HepG2 (cell line): ENCODE measurements around the gene THRSP. TPM values are rescaled to one million over a fixed set of nuclear protein-coding genes. Genes with fewer than 3 reads are reported as not detected.

Experiments used
- ATAC-seq: fragments of 200-7000 bp; cut with Tn5 transposase; 3 replicates; pipeline ENCODE4 v1.9.1; 2020; ENCODE audit warnings: mild to moderate bottlenecking, moderate library complexity
- BruUV-seq: library from RNA; stranded (reverse); fragments of 400-500 nt; replicated peaks from 2 replicates; lab custom pipeline; 2021; lab: Mats Ljungman, UMichigan
- CTCF ChIA-PET: fragments of 300-600 bp; formaldehyde crosslinking; extraction: SDS; loops from one replicate; lab custom pipeline; 2021; ENCODE audit warnings: low total read pairs, inconsistent platforms, low intra/inter-chr PET ratio; lab: Yijun Ruan, JAX
- POLR2A ChIA-PET: fragments of 350-600 bp; sonication (Branson Sonifier 250); formaldehyde crosslinking; loops from one replicate; lab custom pipeline; 2020; ENCODE audit warnings: antibody characterized with exemption, inconsistent platforms; lab: Yijun Ruan, JAX
- DNase-seq: peaks from one replicate; pipeline ENCODE4 v3.0.0-alpha.2; 2015; ENCODE audit warnings: low spot score
- FAIRE-seq: peaks from 3 replicates; lab custom pipeline; 2011; peaks lifted over from hg19 to GRCh38; lab: Jason Lieb, UNC
- H2AFZ ChIP-seq: one replicate; pipeline ENCODE4 v1.6.1; 2011; ENCODE audit warnings: low read length, inconsistent platforms
- H3K27ac ChIP-seq: fragments of 300-600 bp; 3 replicates; pipeline ENCODE4 v1.8.0; 2011; ENCODE audit warnings: mixed run types, mild to moderate bottlenecking, mixed read lengths, low read length, inconsistent platforms; ENCODE audit not compliant: insufficient read depth; ENCODE audit errors: extremely low read length
- H3K27me3 ChIP-seq, 2 experiments: fragments of 200-600 bp in 1 of 2; 2 replicates in 1 of 2; 3 replicates in 1 of 2; pipeline versions ENCODE4 v1.6.0 to v1.8.0; 2011; ENCODE audit warnings: low read length in 2 of 2, mild to moderate bottlenecking in 2 of 2, moderate library complexity in 2 of 2, inconsistent platforms in 1 of 2; ENCODE audit not compliant: insufficient read depth in 2 of 2, control insufficient read depth in 1 of 2
- H3K36me3 ChIP-seq, 2 experiments: fragments of 200-600 bp in 1 of 2; replicated peaks in 1 of 2; 2 replicates in 1 of 2; 3 replicates in 1 of 2; pipeline versions ENCODE4 v1.5.1 to v1.8.0; 2011; ENCODE audit warnings: low read length in 2 of 2, inconsistent platforms in 1 of 2; ENCODE audit not compliant: insufficient read depth in 2 of 2, control insufficient read depth in 1 of 2
- H3K4me1 ChIP-seq: 2 replicates; pipeline ENCODE4 v1.5.1; 2012; ENCODE audit warnings: low read length, inconsistent platforms; ENCODE audit not compliant: insufficient read depth
- H3K4me2 ChIP-seq: 2 replicates; pipeline ENCODE4 v1.6.0; 2011; ENCODE audit warnings: low read depth, low read length, inconsistent platforms
- H3K4me3 ChIP-seq, 3 experiments: fragments of 200-600 bp in 1 of 3; sonication (generic), shearing (Covaris generic) in 1 of 3; replicated peaks in 1 of 3; 2 replicates each; pipeline ENCODE4 v1.5.1; 2011 to 2016; ENCODE audit warnings: low read length in 3 of 3, inconsistent platforms in 2 of 3, low read depth in 2 of 3, mild to moderate bottlenecking in 2 of 3, control low read depth in 1 of 3, mixed read lengths in 1 of 3; ENCODE audit not compliant: insufficient read depth in 1 of 3
- H3K79me2 ChIP-seq: one replicate; pipeline ENCODE4 v1.6.1; 2011; ENCODE audit warnings: low read length, inconsistent platforms; ENCODE audit not compliant: insufficient read depth
- H3K9ac ChIP-seq: 2 replicates; pipeline ENCODE4 v1.6.0; 2011; ENCODE audit warnings: mild to moderate bottlenecking, low read depth, low read length, inconsistent platforms; ENCODE audit not compliant: insufficient read depth
- H3K9me3 ChIP-seq: 2 replicates; pipeline ENCODE4 v1.5.1; 2012; ENCODE audit warnings: mild to moderate bottlenecking, low read length
- H4K20me1 ChIP-seq: 2 replicates; pipeline ENCODE4 v1.6.0; 2011; ENCODE audit warnings: inconsistent platforms, mild to moderate bottlenecking, low read length, moderate library complexity; ENCODE audit not compliant: insufficient read depth
- BRD4 ChIP-seq: sonication (generic); formaldehyde crosslinking; IDR thresholded peaks from 2 replicates; pipeline ENCODE4 v1.4.0; 2020; ENCODE audit warnings: missing genetic modification reagents
- SIX1 ChIP-seq: sonication (generic); formaldehyde crosslinking; IDR thresholded peaks from 2 replicates; pipeline ENCODE4 v1.4.0; 2020; ENCODE audit warnings: missing genetic modification reagents, borderline replicate concordance
- ZNF121 ChIP-seq: sonication (generic); formaldehyde crosslinking; IDR thresholded peaks from 2 replicates; pipeline ENCODE4 v1.5.0; 2020; ENCODE audit warnings: mild to moderate bottlenecking, missing genetic modification reagents
- WGBS: methylation state at CpG from one replicate; pipeline ENCODE4 v1.1.6; 2017; ENCODE audit warnings: low lambda C conversion rate; 5-methylcytosine and 5-hydroxymethylcytosine counted together
- in situ Hi-C: cut with HindIII; loops from 2 replicates; pipeline ENCODE4 v1.10.0; 2017; ENCODE audit warnings: low pct_unique_long_range_greater_than_20kb; ENCODE audit not compliant: extremely low pct_ligation_motif_present
- intact Hi-C: fragments of 100-400 bp; cut with micrococcal nuclease; formaldehyde crosslinking; loops from one replicate; pipeline ENCODE4 v1.10.0; 2022; ENCODE audit not compliant: unreplicated experiment
- polyA plus RNA-seq, 8 experiments: library from polyadenylated mRNA; depleted of rRNA in 3 of 8; stranded (reverse) in 7 of 8; unstranded in 1 of 8; fragments of >200 nt; fragmentation: Illumina TruSeq in 4 of 8; extraction: Trizol in 4 of 8; gene quantifications; 2 replicates each; pipeline versions ENCODE4 v1.2.1 to v1.2.3, GENCODE V29; 2011 to 2016; ENCODE audit warnings: low read depth in 4 of 8, missing spikeins in 1 of 8, mixed read lengths in 1 of 8; ENCODE audit not compliant: insufficient read depth in 1 of 8
- total RNA-seq, 5 experiments: library from RNA; depleted of rRNA; stranded (reverse); fragments of >200 nt; fragmentation: Illumina TruSeq; extraction: Trizol; gene quantifications; 2 replicates each; pipeline ENCODE4 v1.2.3, GENCODE V29; 2016; ENCODE audit warnings: low read depth in 1 of 5
- TF ChIP-seq, protein P1 (sequence below): IDR thresholded peaks from 2 replicates; pipeline ENCODE4 v1.6.1; 2012; ENCODE audit warnings: low read depth, low read length, improper control_type of control experiment
- TF ChIP-seq, protein P2 (sequence below): IDR thresholded peaks from 2 replicates; pipeline ENCODE4 v1.4.0; 2020; ENCODE audit warnings: mild to moderate bottlenecking, missing genetic modification reagents
- TF ChIP-seq, protein P3 (sequence below): sonication (generic); formaldehyde crosslinking; IDR thresholded peaks from 2 replicates; pipeline ENCODE4 v1.4.0; 2020; ENCODE audit warnings: missing genetic modification reagents, borderline replicate concordance

The THRSP gene
- total and polyA plus RNA-seq, 2 of the 13 experiments (the other 11 are each of a cell fraction or from before 2014, with no cell fraction given) = 0.13 to 0.58 TPM

DNA sequence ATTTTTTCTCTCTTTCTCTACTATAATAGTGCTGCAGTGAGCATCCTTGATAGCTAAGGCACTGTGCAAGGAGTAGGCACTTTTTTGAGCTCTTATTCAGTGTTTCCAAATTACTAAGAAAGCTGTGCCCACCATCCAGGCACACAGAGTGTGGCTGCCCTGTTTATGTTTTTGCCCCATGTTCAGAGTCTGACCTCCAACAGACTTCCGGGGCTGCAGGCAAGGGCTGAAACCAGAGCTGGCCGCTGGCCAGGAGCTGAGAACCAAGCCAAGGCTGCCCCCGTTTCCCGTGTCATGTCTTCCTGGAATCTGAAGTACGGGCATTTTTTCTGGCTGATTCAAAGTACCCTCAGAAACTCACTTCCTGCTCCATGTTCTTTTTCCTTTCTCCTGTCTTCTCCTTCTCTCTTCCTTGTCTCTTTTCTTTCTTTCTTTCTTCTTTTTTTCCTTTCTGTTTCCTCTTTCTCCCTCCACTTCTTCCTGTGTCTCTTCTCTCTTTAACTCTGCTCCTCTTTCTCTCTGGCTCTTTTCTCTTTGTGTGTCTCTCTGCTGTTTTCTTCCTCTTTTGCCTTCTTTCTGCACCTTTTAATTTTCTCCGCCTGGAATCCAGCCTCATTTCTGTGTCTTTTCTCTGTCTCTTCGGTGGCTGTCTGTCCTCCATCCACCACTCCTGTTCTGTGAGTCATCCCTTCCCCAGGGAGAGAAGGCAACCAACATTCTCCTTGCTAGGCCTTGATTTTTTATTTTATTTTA is 23.6 kb upstream of the THRSP start:
- Histone ChIP-seq H3K4me2 (peak overlapping the region; percentile 64), H3K79me2 (no peaks in the 10 kb centered on the region), H3K27me3 (no peaks in the 10 kb centered on the region), H3K4me1 (peaks cover 74% of the 10 kb centered on the region), H2AFZ (peak overlapping the region; percentile 43), H3K9ac (peak overlapping the region; percentile 63), H3K36me3 (no peaks in the 10 kb centered on the region), H4K20me1 (no peaks in the 10 kb centered on the region), H3K9me3 (no peaks in the 10 kb centered on the region), H3K27ac (peak overlapping the region; percentile 73), H3K4me3 (peak overlapping the region; percentile 4 to 34 (median 11); a peak in 3 of 6 replicates)
- in situ Hi-C loops = no loop called here
- DNase-seq (peak; percentile 67), FAIRE-seq (peak; percentile 72), ATAC-seq (peak; percentile 50)
- WGBS = 26% methylated on average over 7 of the region's 7 CpGs
- intact Hi-C loops = no loop called here
- POLR2A ChIA-PET = interaction anchor here (0.9 to 3.1 kb wide), 6 partner anchors 11 to 99 kb away, joined by 4 to 25 read pairs (median 6); partner anchors contain the start of genes ALG8, INTS4, KCTD14 and NDUFC2
- BruUV-seq = no TSS peak
- CTCF ChIA-PET = no interaction called here
- peak; percentile 30; the same call in 1 of the 2 replicates for TF ChIP-seq ZNF121 (CRISPR knock-in tag)
- TF ChIP-seq, protein P1, sequence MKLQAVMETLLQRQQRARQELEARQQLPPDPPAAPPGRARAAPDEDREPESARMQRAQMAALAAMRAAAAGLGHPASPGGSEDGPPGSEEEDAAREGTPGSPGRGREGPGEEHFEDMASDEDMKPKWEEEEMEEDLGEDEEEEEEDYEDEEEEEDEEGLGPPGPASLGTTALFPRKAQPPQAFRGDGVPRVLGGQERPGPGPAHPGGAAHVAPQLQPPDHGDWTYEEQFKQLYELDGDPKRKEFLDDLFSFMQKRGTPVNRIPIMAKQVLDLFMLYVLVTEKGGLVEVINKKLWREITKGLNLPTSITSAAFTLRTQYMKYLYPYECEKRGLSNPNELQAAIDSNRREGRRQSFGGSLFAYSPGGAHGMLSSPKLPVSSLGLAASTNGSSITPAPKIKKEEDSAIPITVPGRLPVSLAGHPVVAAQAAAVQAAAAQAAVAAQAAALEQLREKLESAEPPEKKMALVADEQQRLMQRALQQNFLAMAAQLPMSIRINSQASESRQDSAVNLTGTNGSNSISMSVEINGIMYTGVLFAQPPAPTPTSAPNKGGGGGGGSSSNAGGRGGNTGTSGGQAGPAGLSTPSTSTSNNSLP = no peak
- TF ChIP-seq SIX1 (CRISPR knock-in tag) = peak; percentile 51; the same call in 1 of the 2 replicates
- TF ChIP-seq BRD4 (CRISPR knock-in tag) = no peak
- TF ChIP-seq, protein P2, sequence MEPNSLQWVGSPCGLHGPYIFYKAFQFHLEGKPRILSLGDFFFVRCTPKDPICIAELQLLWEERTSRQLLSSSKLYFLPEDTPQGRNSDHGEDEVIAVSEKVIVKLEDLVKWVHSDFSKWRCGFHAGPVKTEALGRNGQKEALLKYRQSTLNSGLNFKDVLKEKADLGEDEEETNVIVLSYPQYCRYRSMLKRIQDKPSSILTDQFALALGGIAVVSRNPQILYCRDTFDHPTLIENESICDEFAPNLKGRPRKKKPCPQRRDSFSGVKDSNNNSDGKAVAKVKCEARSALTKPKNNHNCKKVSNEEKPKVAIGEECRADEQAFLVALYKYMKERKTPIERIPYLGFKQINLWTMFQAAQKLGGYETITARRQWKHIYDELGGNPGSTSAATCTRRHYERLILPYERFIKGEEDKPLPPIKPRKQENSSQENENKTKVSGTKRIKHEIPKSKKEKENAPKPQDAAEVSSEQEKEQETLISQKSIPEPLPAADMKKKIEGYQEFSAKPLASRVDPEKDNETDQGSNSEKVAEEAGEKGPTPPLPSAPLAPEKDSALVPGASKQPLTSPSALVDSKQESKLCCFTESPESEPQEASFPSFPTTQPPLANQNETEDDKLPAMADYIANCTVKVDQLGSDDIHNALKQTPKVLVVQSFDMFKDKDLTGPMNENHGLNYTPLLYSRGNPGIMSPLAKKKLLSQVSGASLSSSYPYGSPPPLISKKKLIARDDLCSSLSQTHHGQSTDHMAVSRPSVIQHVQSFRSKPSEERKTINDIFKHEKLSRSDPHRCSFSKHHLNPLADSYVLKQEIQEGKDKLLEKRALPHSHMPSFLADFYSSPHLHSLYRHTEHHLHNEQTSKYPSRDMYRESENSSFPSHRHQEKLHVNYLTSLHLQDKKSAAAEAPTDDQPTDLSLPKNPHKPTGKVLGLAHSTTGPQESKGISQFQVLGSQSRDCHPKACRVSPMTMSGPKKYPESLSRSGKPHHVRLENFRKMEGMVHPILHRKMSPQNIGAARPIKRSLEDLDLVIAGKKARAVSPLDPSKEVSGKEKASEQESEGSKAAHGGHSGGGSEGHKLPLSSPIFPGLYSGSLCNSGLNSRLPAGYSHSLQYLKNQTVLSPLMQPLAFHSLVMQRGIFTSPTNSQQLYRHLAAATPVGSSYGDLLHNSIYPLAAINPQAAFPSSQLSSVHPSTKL (CRISPR knock-in tag) = peak; percentile 86
- TF ChIP-seq, protein P3, sequence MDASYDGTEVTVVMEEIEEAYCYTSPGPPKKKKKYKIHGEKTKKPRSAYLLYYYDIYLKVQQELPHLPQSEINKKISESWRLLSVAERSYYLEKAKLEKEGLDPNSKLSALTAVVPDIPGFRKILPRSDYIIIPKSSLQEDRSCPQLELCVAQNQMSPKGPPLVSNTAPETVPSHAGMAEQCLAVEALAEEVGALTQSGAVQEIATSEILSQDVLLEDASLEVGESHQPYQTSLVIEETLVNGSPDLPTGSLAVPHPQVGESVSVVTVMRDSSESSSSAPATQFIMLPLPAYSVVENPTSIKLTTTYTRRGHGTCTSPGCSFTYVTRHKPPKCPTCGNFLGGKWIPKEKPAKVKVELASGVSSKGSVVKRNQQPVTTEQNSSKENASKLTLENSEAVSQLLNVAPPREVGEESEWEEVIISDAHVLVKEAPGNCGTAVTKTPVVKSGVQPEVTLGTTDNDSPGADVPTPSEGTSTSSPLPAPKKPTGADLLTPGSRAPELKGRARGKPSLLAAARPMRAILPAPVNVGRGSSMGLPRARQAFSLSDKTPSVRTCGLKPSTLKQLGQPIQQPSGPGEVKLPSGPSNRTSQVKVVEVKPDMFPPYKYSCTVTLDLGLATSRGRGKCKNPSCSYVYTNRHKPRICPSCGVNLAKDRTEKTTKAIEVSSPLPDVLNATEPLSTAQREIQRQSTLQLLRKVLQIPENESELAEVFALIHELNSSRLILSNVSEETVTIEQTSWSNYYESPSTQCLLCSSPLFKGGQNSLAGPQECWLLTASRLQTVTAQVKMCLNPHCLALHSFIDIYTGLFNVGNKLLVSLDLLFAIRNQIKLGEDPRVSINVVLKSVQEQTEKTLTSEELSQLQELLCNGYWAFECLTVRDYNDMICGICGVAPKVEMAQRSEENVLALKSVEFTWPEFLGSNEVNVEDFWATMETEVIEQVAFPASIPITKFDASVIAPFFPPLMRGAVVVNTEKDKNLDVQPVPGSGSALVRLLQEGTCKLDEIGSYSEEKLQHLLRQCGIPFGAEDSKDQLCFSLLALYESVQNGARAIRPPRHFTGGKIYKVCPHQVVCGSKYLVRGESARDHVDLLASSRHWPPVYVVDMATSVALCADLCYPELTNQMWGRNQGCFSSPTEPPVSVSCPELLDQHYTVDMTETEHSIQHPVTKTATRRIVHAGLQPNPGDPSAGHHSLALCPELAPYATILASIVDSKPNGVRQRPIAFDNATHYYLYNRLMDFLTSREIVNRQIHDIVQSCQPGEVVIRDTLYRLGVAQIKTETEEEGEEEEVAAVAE (CRISPR knock-in tag) = 0 out of 2 replicates have a peak, but pooled peaks have one; percentile 28
